Psoas muscle (tissue), 8 donors: ENCODE measurements around the gene HSF5. TPM values are rescaled to one million over a fixed set of nuclear protein-coding genes. Genes with fewer than 3 reads are reported as not detected.

ENCODE experiments used
- ATAC-seq, 4 donors: fragments of 200-7000 bp; cut with Tn5 transposase; one replicate each; pipeline ENCODE4 v1.9.1; 2020; ENCODE audit warnings: moderate library complexity in 3 of 4, mild to moderate bottlenecking in 2 of 4
- DNase-seq, 2 donors: peaks; one replicate each; pipeline ENCODE4 v3.0.0-alpha.2; 2020
- H3K27ac ChIP-seq: fragments of 200-600 bp; one replicate; pipeline ENCODE4 v1.8.0; 2022
- H3K27me3 ChIP-seq, 3 donors: fragments of 200-600 bp in 1 of 3; one replicate each; pipeline versions ENCODE4 v1.6.1 to v1.8.0; 2013 to 2022; ENCODE audit warnings: low read length in 2 of 3, mild to moderate bottlenecking in 2 of 3, moderate library complexity in 1 of 3; ENCODE audit not compliant: insufficient read depth in 3 of 3
- H3K36me3 ChIP-seq, 2 donors: fragments of 200-600 bp in 1 of 2; one replicate each; pipeline versions ENCODE4 v1.6.1 to v1.8.0; 2013 to 2022; ENCODE audit warnings: low read depth in 1 of 2, mild to moderate bottlenecking in 1 of 2, moderate library complexity in 1 of 2; ENCODE audit not compliant: insufficient read depth in 1 of 2
- H3K4me1 ChIP-seq: fragments of 200-600 bp; one replicate; pipeline ENCODE4 v1.8.0; 2022
- H3K4me3 ChIP-seq: fragments of 200-600 bp; one replicate; pipeline ENCODE4 v1.8.0; 2022; ENCODE audit warnings: mild to moderate bottlenecking
- H3K9me3 ChIP-seq: fragments of 200-600 bp; one replicate; pipeline ENCODE4 v1.8.0; 2022
- WGBS, 3 donors: extraction: QIAGEN DNeasy Blood & Tissue Kit; methylation state at CpG; one replicate each; pipeline versions ENCODE4 v1.1.6 to v1.1.7; 2013; 5-methylcytosine and 5-hydroxymethylcytosine counted together
- intact Hi-C, 2 donors: fragments of 100-400 bp; cut with DNase I; formaldehyde crosslinking; loops; one replicate each; pipeline versions ENCODE4 v1.11.0 to v1.14.2; 2022
- polyA plus RNA-seq, 3 donors: library from polyadenylated mRNA; stranded (reverse); fragments of 200-250 nt; gene quantifications; one replicate each; pipeline ENCODE4 v1.2.3, GENCODE V29; 2013
- total RNA-seq, 4 donors: library from RNA; stranded (reverse); fragmentation: NEBNext Ultra II Directional in 2 of 4; extraction: Animal tissue kit (Norgen Biotek cat#: 25700) in 2 of 4; gene quantifications; one replicate each; pipeline versions ENCODE4 v1.2.1 to v1.2.4, GENCODE V29; 2021 to 2023
- TF ChIP-seq, protein P1 (sequence below): fragments of 200-600 bp; IDR thresholded peaks from one replicate; pipeline ENCODE4 v1.8.0; 2022; ENCODE audit warnings: antibody characterized with exemption
- donor health status: healthy with polysubstance abuse.
- donor health status: DM: no; HTN: no; CAD: no; lungs with moderate emphysema.
- donor health status: Bipolar disorder and iron deficiency.
- donor health status: healthy.
- donor health status: DM: yes; HTN: yes; CAD: no.
- donor health status: DM: no; HTN: no; CAD: no.
- donor health status: DM: no; HTN: no; CAD: no.
- donor health status: DM: yes; HTN: yes; CAD: no.

The HSF5 gene
- total and polyA plus RNA-seq, 7 donors = not detected

- no peak for ATAC-seq
These were observed 106.8 kb downstream of the HSF5 start for GRCh38 chr17:58381124-58382035.

DNA sequence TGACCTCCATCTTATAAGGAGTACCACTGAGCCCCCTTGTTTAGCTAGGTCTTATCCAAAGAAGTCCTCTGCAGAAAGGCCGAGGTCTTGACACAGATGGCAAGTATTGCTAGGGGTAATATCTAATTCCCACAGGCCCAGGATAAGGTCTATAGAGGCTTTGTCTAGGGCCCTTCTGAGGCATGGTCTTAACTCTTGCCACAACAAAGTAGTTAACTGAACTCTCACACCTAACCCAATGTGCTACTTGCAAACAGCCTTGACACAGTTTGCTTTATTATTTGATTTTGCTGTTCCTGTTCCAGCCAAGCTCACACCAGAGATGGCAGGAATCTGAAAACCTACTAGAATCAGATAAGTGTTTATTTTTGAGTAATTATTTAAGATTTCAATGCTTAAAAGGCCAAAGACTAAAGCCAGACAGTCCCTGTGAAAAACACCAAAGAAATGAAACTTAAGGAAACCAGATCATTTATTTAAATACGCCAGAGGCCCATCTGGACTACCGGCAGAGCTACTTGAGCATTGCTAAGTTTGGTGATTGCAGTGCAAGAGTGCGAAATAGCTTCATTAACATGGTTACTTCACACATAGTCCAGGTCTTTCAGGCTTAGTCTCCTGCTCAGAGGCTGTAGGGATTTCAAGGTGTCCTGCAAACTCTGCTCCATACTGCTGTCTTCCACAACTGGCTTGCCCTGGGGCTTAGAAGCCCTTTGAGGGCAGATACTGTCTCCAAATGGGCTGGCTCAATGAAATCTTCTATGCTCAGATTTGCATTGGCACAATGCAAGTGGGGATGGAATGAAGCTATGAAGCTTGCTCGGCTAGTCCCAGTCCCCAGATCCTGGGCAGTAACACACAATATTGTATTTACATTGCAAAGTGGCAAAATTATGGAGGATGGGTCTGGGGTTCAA lies 107.7 kb downstream of the HSF5 start:
- ATAC-seq = no peak
- H3K36me3 ChIP-seq = no peaks in the 10 kb centered on the region

More at GRCh38 chr17:58381124-58382035, 106.8 kb downstream of the HSF5 start:
- DNase-seq = no peak
- Histone ChIP-seq H3K4me3 (no peak overlapping the region), H3K27ac (no peak overlapping the region), H3K9me3 (no peaks in the 10 kb centered on the region), H3K36me3 (no peaks in the 10 kb centered on the region), H3K4me1 (no peaks in the 10 kb centered on the region), H3K27me3 (no peaks in the 10 kb centered on the region)
- TF ChIP-seq, protein P1, sequence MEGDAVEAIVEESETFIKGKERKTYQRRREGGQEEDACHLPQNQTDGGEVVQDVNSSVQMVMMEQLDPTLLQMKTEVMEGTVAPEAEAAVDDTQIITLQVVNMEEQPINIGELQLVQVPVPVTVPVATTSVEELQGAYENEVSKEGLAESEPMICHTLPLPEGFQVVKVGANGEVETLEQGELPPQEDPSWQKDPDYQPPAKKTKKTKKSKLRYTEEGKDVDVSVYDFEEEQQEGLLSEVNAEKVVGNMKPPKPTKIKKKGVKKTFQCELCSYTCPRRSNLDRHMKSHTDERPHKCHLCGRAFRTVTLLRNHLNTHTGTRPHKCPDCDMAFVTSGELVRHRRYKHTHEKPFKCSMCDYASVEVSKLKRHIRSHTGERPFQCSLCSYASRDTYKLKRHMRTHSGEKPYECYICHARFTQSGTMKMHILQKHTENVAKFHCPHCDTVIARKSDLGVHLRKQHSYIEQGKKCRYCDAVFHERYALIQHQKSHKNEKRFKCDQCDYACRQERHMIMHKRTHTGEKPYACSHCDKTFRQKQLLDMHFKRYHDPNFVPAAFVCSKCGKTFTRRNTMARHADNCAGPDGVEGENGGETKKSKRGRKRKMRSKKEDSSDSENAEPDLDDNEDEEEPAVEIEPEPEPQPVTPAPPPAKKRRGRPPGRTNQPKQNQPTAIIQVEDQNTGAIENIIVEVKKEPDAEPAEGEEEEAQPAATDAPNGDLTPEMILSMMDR = no peak
- intact Hi-C loops = no loop called here
- 25 to 45% (median 42%) methylated on average over 3 of the region's 3 CpGs for WGBS, 3 donors

DNA sequence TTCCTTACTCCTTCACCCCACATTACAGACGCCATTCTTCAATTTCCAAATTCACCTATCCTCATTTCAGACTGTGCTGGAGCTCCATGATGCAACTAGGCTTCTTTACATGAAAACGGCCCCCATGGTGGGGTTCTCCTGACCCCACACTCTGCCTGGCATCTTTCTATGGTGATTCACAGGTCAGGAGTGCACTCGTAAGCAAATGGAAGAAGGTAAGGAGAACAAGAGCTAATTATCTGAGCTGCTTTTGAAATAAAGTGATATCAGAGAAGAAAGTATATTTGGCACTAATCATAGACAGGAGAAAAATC lies 108.7 kb downstream of the HSF5 start:
- no peak for DNase-seq
- TF ChIP-seq, protein P1 = no peak
- 68 to 71% (median 70%) methylated on average over 3 of the region's 3 CpGs for WGBS, 3 donors
- Histone ChIP-seq H3K27me3 (no peaks in the 10 kb centered on the region), H3K4me3 (no peak overlapping the region), H3K27ac (no peak overlapping the region), H3K36me3 (no peaks in the 10 kb centered on the region), H3K9me3 (no peaks in the 10 kb centered on the region), H3K4me1 (no peaks in the 10 kb centered on the region)
- intact Hi-C loops = no loop called here
- no peak for ATAC-seq

More for the DNA sequence above, 107.7 kb downstream of the HSF5 start:
- WGBS, 3 donors = 89 to 90% (median 90%) methylated on average over 5 of the region's 5 CpGs
- Histone ChIP-seq H3K27ac (no peak overlapping the region), H3K4me3 (no peak overlapping the region), H3K4me1 (no peaks in the 10 kb centered on the region), H3K9me3 (no peaks in the 10 kb centered on the region), H3K27me3 (no peaks in the 10 kb centered on the region)
- no peak for DNase-seq
- intact Hi-C loops = no loop called here
- TF ChIP-seq, protein P1 = no peak

DNA sequence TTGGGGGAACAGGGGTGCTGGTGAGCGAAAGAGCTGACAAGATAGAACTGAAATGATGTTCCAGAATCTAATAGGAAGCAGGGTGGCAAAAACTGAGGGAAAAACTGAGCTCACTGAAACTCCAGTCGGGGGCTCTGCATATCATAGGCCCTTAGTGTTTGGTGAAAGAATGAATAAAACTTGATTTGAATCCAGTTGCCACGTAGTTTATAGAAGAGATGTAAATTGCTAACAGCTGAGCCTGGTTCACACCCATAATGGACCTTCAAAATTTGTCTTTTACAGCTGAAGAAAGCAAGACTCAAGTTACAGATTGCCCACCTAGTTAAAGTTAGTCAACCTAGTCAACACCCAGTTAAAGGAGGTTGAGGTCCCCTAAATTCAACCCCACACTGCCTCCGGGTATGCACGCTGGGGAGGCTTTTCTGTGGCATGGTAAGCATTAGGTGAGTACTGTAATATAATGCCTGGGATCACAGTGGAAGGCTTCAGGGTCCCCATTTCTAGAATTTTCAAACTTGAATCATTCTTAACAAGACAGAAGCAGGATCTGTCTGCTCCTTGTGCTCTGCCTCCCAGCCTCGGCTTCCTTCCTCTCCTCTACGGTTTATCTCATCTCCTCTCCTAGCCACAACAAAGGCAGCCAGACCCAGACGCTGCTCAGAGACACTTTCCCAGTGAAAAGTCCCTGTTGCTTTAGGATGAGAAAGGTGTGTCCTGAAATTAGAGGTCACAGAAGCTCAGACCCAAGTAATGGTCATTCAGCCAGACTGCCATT lies 109.3 kb downstream of the HSF5 start:
- Histone ChIP-seq H3K27ac (no peak overlapping the region), H3K9me3 (no peaks in the 10 kb centered on the region), H3K4me3 (no peak overlapping the region), H3K36me3 (no peaks in the 10 kb centered on the region), H3K27me3 (no peaks in the 10 kb centered on the region), H3K4me1 (no peaks in the 10 kb centered on the region)
- WGBS, 3 donors = 53 to 63% (median 62%) methylated on average over 8 of the region's 8 CpGs
- ATAC-seq (no peak), DNase-seq (no peak)
- TF ChIP-seq, protein P1 = no peak
- intact Hi-C loops = no loop called here
